ENCODE measurements around the gene SERPING1. TPM values are rescaled to one million over a fixed set of nuclear protein-coding genes. Genes with fewer than 3 reads are reported as not detected.
A peak's percentile ranks its signal among the peaks of the same experiment; 100 is the strongest.

The SERPING1 gene
- total RNA-seq (2016; rRNA removed; fragmentation: Illumina TruSeq; extraction: Trizol) (1.6 and 2.0 TPM in 2 replicates), polyA plus RNA-seq (2011; rRNA removed) (10.4 and 23.3 TPM in 2 replicates), polyA minus RNA-seq (2011; rRNA and poly(A)+ RNA removed; ENCODE audit: low replicate concordance) (8.2 TPM in 1 of 2 replicates, not detected in the other), Bru-seq, nascent RNA (percentile 21 among the genes with signal in this experiment), BruChase-seq, experiment 1, labeled RNA remaining after a 6-hour chase (percentile 23 among the genes with signal in this experiment), BruChase-seq, experiment 2, labeled RNA remaining after a 2-hour chase (percentile 20 among the genes with signal in this experiment)
- total RNA-seq (2016; cell fraction: cytosol; rRNA removed; fragmentation: Illumina TruSeq; extraction: Trizol; ENCODE audit: low read depth) = 0.71 TPM in 2 replicates
- total RNA-seq (2016; cell fraction: insoluble cytoplasmic fraction; rRNA removed; fragmentation: Illumina TruSeq; extraction: Trizol) = 1.5 and 1.9 TPM in 2 replicates
- total RNA-seq (2016; cell fraction: membrane; rRNA removed; fragmentation: Illumina TruSeq; extraction: Trizol) = 0.87 and 1.2 TPM in 2 replicates
- total RNA-seq (2016; cell fraction: nucleus; rRNA removed; fragmentation: Illumina TruSeq; extraction: Trizol) = 3.8 and 5.3 TPM in 2 replicates
- 10.6 and 20.0 TPM in 2 replicates for polyA plus RNA-seq (2011; cell fraction: cytosol; rRNA removed)
- 13.7 and 21.4 TPM in 2 replicates for polyA plus RNA-seq (2011; cell fraction: nucleus; rRNA removed)
- 10.2 and 20.7 TPM in 2 replicates for polyA plus RNA-seq (2012)
- polyA plus RNA-seq (2016; cell fraction: cytosol; fragmentation: Illumina TruSeq; extraction: Trizol; ENCODE audit: low read depth) = 2.0 and 2.4 TPM in 2 replicates
- 5.1 and 5.2 TPM in 2 replicates for polyA plus RNA-seq (2016; cell fraction: insoluble cytoplasmic fraction; fragmentation: Illumina TruSeq; extraction: Trizol; ENCODE audit: low read depth)
- polyA plus RNA-seq (2016; cell fraction: membrane; fragmentation: Illumina TruSeq; extraction: Trizol; ENCODE audit: low read depth) = 2.1 and 3.4 TPM in 2 replicates
- polyA plus RNA-seq (2016; cell fraction: nucleus; fragmentation: Illumina TruSeq; extraction: Trizol; ENCODE audit: insufficient read depth, low read depth) = 15.9 and 17.7 TPM in 2 replicates
- polyA minus RNA-seq (2011; cell fraction: cytosol; rRNA and poly(A)+ RNA removed) = 4.2 and 11.2 TPM in 2 replicates
- 2.2 and 7.8 TPM in 2 replicates for polyA minus RNA-seq (2011; cell fraction: nucleus; rRNA and poly(A)+ RNA removed)
- long read RNA-seq, experiment 1, transcript SERPING1-201 (8 exons, 2,002 nt) = major isoform, 7 of 9 reads
- long read RNA-seq, experiment 1, partial matches to known transcripts = 2 of 9 reads
- long read RNA-seq, experiment 1, other reads (novel, unspliced or antisense) = 0 of 9 reads
- long read RNA-seq, experiment 2, transcript SERPING1-201 (8 exons, 2,002 nt) = major isoform, 6 of 17 reads
- long read RNA-seq, experiment 2, partial matches to known transcripts = 8 of 17 reads
- long read RNA-seq, experiment 2, other reads (novel, unspliced or antisense) = 3 of 17 reads

GRCh38 chr11:57597461-57597915 lies at the start of gene SERPING1:
Gene SERPING1 (plus strand): TSS chr11:57597685. CDS start chr11:57598271, 586 bp downstream.
- CTCF ChIA-PET (ENCODE audit: low intra/inter-chr PET ratio, low total read pairs) = no interaction called here
- peak within 1 kb of the TSS; percentile 57 to 68 (median 58) for H3K4me3 ChIP-seq (replicated peaks in 1 of 3; ENCODE audit: insufficient read depth in 1 of 3, low read depth in 2 of 3, low read length in 3 of 3)
- no peaks in the 10 kb centered on the region for H3K36me3 ChIP-seq (replicated peaks in 1 of 2; ENCODE audit: control insufficient read depth in 1 of 2, insufficient read depth in 2 of 2, low read length in 2 of 2)
- peak within 1 kb of the TSS; percentile 89 for H3K4me2 ChIP-seq (ENCODE audit: low read depth, low read length)
- FAIRE-seq = no peak
- intact Hi-C loops (cut with micrococcal nuclease; ENCODE audit: unreplicated experiment) = loop anchor here (5.0 kb wide), 1 partner anchor 35 kb away; no protein-coding TSS in a partner anchor
- H4K20me1 ChIP-seq (ENCODE audit: insufficient read depth, low read length) = no peaks in the 10 kb centered on the region
- H3K9me3 ChIP-seq (ENCODE audit: low read length) = no peaks in the 10 kb centered on the region
- peak within 1 kb of the TSS; percentile 29; the same call in 1 of the 2 replicates for H3K9ac ChIP-seq (ENCODE audit: insufficient read depth, low read depth, low read length)
- no peak within 1 kb of the TSS for H3K27ac ChIP-seq (ENCODE audit: extremely low read length, insufficient read depth, low read length)
- POLR2A ChIA-PET = interaction anchor here (1.0 to 3.5 kb wide), 9 partner anchors 10 to 262 kb away, joined by 3 to 33 read pairs (median 4); partner anchors contain the start of genes SSRP1 and UBE2L6
- in situ Hi-C loops (cut with HindIII; ENCODE audit: extremely low pct_ligation_motif_present, low pct_unique_long_range_greater_than_20kb) = no loop called here
- BruUV-seq (replicated peaks) = no TSS peak
- H3K4me1 ChIP-seq (ENCODE audit: insufficient read depth, low read length) = peaks cover 44% of the 10 kb centered on the region
- H3K79me2 ChIP-seq (ENCODE audit: insufficient read depth, low read length) = no peaks in the 10 kb centered on the region
- WGBS (ENCODE audit: low lambda C conversion rate) = 2% methylated on average over 8 of the region's 10 CpGs
- H2AFZ ChIP-seq (ENCODE audit: low read length) = no peak within 1 kb of the TSS
- ATAC-seq = peak; percentile 61
- DNase-seq (ENCODE audit: low spot score) = no peak
- peaks cover 0 to 9% of the 10 kb centered on the region in 2 experiments; a peak in 2 of 5 replicates for H3K27me3 ChIP-seq (ENCODE audit: control insufficient read depth in 1 of 2, insufficient read depth in 2 of 2, low read length in 2 of 2)
- TF ChIP-seq RBM39 (IDR thresholded peaks at IDR 0.05; ENCODE audit: low read depth, low read length, poor library complexity, severe bottlenecking) (no peak), SRSF1 (optimal IDR thresholded peaks at IDR 0.05; ENCODE audit: low read depth, low read length) (peak; percentile 44), THRA (CRISPR knock-in tag; IDR thresholded peaks at IDR 0.05; ENCODE audit: borderline replicate concordance) (0 out of 2 replicates have a peak, but pooled peaks have one; percentile 32), ZFP91 (CRISPR knock-in tag; IDR thresholded peaks at IDR 0.05; ENCODE audit: borderline replicate concordance) (no peak), ZNF263 (CRISPR knock-in tag; IDR thresholded peaks at IDR 0.05) (no peak), TBP (CRISPR knock-in tag; IDR thresholded peaks at IDR 0.05) (no peak), SAP130 (CRISPR knock-in tag; IDR thresholded peaks at IDR 0.05; ENCODE audit: low read depth) (peak; percentile 10; the same call in 1 of the 2 replicates), DZIP1 (CRISPR knock-in tag; IDR thresholded peaks at IDR 0.05) (no peak), ZNF326 (CRISPR knock-in tag; IDR thresholded peaks at IDR 0.05; ENCODE audit: borderline replicate concordance) (no peak), ZNF777 (CRISPR knock-in tag; IDR thresholded peaks at IDR 0.05) (no peak), ZNF441 (CRISPR knock-in tag; IDR thresholded peaks at IDR 0.05; ENCODE audit: borderline replicate concordance) (no peak), SSRP1 (CRISPR knock-in tag; IDR thresholded peaks at IDR 0.05) (no peak)
